Suprapubic skin (tissue), 4 donors: ENCODE measurements around the gene WNT3.

Experiments used
- CTCF ChIP-seq, 2 donors: fragments of 200-600 bp in 1 of 2; fragments of 450-650 bp in 1 of 2; sonication (generic) in 1 of 2; IDR thresholded peaks; one replicate each; pipeline ENCODE4 v1.5.1; 2016 to 2019; ENCODE audit warnings: antibody characterized with exemption in 2 of 2, mild to moderate bottlenecking in 1 of 2, moderate library complexity in 1 of 2
- POLR2A ChIP-seq, 2 donors: fragments of 450-650 bp; IDR thresholded peaks; one replicate each; pipeline ENCODE4 v1.6.1; 2017; ENCODE audit warnings: antibody characterized with exemption in 2 of 2, mild to moderate bottlenecking in 2 of 2, moderate library complexity in 2 of 2
- POLR2AphosphoS5 ChIP-seq, 3 donors: sonication (generic); formaldehyde crosslinking; IDR thresholded peaks; one replicate each; pipeline ENCODE4 v1.6.1; 2017; ENCODE audit warnings: antibody characterized with exemption in 3 of 3

DNA sequence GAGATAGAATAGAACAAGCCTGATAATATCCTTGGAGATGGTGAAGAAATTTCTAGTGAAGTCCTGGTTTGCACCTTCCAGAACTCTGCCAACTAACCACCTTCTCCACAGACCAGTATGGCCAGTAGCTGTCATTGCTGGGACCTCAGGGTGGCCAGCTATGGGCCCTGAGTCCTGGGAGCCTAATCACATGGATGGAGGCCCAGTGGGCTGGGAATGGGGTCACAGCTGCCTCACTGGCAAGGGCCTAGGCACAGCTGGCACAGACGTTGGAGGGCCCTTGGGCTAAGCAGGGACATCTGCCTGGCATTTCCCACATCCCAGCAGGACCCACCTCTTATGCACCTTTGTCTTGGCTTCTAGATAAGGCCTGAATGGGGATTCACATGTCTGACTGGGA, 7.6 kb upstream of the WNT3 start:
- TF ChIP-seq CTCF (IDR thresholded peaks at IDR 0.05) (no peak), POLR2A (IDR thresholded peaks at IDR 0.05) (no peak), POLR2AphosphoS5 (IDR thresholded peaks at IDR 0.05) (no peak)
